GM08714 (cell line): Measurements from ENCODE around the gene USP54.
"Not testable (repeated sequence)": the region's sequence is repeated elsewhere in the genome, so short reads cannot be mapped to it uniquely, and the experiment has no call there.

Experiments
- H3K4me3 ChIP-seq: fragments of 200-500 bp; sonication (Bioruptor generic); 2 replicates; pipeline ENCODE4 v1.5.1; 2014; ENCODE audit warnings: mild to moderate bottlenecking, low read length, inconsistent platforms
- ZNF274 ChIP-seq: IDR thresholded peaks from 2 replicates; pipeline ENCODE4 v1.6.1; 2012; ENCODE audit warnings: mild to moderate bottlenecking, low read depth, low read length

Gene USP54

DNA sequence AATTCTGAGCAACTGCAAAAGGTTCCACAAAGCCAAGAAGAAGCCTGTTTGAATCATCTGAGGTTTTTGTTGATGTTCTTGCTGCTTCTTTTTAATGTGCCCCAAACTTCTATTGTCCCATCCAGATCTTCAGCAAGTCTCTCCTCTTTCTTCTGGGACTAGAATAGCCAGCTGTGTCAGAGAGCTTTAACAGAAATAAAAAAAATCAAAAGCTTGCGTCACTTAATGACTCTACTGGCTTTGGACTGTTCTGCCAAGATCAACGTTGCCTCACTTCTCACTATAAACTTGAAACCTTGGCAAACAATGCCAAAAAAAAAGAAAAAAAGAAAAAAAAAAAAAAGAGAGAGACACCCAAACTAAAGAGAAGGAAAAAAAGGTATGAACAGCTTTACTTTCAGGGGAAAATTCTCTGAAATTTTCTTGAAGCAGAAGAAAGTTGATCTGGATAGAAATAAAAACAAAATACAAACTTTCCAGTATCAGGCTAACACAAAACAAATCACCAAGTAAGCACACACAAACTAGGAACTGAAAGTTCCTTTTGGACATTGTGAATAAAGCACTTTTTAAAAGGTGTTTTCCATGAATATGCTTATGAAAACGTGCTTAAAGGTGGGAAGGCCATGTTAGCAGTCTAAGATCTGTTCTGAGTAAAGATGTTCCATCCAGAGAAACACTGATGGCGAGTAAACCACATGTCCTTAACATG lies 14.8 kb downstream of the USP54 start:
- H3K4me3 ChIP-seq: no peak overlapping the region
- no peak for TF ChIP-seq ZNF274

DNA sequence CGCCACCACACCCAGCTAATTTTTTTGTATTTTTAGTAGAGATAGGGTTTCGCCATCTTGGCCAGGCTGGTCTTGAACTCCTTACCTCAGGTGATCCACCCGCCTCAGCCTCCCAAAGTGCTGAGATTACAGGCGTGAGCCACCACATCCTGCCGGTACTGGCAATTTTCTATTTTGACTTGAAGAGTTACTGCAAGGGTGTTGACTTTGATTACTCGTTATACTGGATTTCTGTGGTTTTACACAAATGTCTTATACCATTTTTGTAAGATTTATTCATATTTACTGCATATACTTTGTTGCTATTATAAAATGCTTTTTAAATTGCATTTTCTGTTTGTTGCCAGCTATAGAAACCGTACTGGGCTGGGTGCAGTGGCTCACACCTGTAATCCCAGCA lies 24.1 kb downstream of the USP54 start:
- H3K4me3 ChIP-seq: not testable (repeated sequence)

DNA sequence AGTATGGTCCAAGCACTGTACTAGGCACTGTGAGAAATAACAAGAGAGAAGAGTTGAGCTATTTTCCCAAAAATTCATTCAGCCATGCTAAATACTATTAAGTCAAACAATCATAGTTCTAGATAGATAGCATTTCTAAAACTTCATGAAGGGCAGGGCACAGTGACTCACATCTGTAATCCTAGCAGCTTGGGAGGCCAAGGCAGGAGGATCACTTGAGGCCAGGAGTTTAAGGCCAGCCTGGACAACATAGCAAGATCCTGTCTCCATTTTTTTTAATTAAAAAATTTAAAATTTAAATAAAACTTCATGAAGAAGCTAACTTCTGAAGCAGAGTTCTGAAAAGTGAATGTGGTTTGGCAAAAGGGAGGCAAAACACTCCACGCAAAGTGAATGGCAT lies 29.9 kb downstream of the USP54 start:
- no peak overlapping the region for H3K4me3 ChIP-seq
- TF ChIP-seq ZNF274: no peak

DNA sequence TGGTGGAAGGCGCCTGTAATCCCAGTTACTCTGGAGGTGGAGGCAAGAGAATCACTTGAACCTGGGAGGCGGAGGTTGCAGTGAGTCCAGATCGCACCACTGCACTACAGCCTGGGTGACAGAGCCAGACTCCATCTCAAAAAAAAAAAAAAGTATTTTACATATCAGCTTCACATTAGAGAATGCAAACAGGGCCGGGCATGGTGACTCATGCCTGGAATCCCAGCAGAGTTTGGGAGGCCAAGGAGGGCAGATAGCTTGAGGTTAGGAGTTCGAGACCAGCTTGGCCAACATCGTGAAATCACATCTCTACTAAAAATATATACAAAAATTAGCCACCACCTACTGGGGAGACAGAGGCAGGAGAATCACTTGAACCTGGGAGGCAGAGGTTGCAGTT lies 31.6 kb downstream of the USP54 start:
- H3K4me3 ChIP-seq: no peak overlapping the region
- no peak for TF ChIP-seq ZNF274

DNA sequence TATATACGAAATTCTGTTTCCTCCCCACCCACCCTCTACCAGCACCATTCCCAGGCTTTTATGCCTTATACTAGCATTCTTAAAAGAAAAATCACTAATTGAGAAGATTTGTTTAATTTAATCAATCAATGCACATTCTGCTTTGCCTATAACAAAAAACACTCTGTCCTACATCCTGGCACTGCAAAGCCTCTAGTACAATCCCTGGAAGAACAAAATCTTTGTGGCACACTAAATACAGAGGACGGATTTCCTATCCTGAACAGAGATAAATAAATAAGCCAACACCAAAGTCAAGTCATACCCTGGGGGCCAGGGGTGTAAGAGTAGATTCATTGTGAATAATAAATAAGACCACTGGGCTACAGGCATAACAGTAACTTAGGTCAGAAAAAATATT lies 34.3 kb downstream of the USP54 start:
- no peak overlapping the region for H3K4me3 ChIP-seq
- no peak for TF ChIP-seq ZNF274

DNA sequence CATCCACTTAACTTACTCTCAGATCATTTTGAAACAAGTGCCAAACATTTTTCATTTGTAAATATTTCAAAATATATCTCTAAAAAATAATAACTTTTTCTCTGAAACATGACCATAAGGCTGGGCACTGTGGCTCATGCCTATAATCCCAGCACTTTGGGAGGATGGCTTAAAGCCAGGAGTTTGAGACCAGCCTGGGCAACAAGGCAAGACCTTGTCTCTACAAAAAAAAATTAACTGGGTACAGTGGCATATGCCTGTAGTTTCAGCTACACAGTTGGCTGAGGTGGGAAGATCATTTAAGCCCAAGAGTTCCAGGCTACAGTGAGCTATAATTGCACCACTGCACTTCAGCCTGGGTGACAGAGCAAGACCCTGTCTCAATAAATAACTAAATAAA lies 36.4 kb downstream of the USP54 start:
- no peak overlapping the region for H3K4me3 ChIP-seq
- no peak for TF ChIP-seq ZNF274

DNA sequence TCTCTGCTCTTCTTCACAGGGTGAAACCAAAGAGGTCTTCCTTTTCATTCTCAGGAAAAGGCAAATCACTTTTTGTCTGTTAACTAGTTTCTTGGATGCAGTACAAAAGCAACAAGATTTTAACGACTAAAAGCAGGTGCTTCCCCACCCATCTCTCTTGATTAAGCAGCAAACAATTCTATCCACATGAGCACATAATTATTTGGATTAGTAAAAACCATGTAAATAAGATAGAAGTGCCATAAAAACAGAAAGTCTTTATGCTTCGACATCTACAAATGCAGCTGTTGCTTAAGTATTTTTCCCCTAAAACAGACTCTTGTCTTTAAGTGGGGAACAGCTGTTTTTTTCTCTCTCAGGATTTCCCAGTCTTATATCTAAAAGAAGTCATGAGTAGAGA lies 37.4 kb downstream of the USP54 start:
- no peak overlapping the region for H3K4me3 ChIP-seq
- no peak for TF ChIP-seq ZNF274

DNA sequence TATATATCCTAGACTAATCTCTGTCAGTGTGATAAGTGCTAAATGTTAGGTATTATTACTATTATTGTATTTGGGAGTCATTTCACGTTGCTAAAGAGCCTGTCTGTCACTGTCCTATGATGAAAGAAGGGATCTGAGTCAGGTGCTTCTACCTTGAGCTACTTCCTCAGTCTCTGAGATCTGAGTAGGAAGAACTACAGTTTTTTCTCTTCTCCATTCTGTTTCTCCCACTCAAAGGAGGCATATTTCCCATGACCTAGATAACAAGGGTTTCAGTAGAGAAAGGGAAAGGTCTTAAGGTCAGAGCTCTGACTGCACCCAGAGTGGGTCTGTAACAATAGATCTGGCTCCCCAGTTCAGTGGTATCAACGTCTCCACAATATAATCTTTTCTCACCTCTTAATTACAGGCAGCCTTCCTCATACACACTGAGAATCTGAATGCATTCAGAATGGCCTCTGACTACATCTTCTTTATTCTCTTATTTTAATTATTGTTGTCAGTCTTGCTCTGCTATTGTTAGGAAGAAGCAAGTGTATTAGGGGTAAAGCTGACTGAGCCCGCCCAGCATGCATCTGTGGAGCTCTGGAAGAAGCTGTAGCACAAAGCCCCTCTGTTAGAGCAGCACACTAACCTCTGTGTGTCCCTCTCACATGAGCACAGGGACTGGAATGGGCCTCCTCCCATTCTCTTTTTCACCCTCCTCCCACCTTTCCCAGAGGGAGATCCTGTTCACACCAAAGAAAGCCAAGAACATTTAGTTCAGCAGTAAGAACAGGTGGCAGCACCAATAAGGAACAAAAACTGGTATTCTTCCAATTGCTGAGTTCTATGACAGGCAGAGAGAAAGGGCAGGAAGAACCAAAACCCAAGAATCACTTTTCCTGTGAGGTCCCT lies 38.1 kb downstream of the USP54 start:
- TF ChIP-seq ZNF274: no peak
- no peak overlapping the region for H3K4me3 ChIP-seq

DNA sequence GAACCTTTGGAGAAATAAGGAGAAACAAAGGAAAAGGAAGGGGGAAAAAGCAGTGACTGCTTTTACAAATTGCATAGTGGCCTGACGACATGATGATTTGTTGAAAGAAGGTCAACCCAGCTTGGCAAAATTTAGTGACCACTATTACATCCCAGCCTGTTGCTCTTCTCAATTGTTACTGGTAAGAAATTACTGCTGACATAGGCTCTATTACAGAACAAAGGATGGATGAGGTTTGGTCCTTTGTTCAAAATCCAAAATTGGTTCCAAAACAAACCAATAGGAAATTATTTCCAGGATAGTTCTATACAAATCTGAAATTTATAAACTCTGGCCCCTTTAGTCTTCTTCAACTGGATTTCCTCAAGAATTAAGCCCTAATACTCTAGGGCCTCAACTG lies 39.6 kb downstream of the USP54 start:
- no peak for TF ChIP-seq ZNF274

DNA sequence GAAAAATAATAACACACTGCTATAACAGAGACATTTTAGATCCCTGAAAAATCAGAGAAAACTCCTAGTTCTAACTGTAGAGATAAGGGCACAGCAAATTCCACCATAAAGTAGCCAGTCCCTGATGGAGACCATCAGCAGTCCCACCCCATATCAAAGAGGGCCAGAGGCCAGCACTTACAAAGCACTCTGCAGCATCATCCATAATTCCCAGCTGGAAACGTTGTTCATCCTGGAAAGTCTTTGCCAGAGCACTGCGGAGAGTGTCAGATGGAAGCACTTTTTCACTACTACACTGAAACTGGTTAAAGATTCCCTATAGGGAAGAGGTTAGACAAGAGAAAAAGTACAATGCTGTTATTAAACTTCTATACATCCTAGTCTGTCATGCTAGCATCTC lies 45.8 kb downstream of the USP54 start:
- TF ChIP-seq ZNF274: no peak
- H3K4me3 ChIP-seq: no peak overlapping the region

More for the DNA sequence above, 39.6 kb downstream of the USP54 start:
- H3K4me3 ChIP-seq: no peak overlapping the region

DNA sequence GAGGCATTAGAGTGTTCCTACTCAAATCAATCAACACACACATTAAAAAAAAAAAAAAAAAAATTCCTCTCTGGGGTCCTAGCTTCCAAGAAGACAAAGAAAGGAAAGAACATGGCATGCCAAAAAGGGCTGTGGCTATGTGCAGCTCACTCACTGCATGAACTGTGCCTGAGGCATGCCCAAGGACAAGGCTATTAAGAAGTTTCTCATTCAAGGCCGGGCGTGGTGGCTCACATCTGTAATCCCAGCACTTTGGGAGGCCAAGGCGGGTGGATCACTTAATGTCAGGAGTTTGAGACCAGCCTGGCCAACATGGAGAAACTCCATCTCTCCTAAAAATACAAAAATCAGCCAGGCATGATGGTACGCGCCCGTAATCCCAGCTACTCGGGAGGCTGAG lies 53.4 kb downstream of the USP54 start:
- H3K4me3 ChIP-seq: no peak overlapping the region
- no peak for TF ChIP-seq ZNF274

DNA sequence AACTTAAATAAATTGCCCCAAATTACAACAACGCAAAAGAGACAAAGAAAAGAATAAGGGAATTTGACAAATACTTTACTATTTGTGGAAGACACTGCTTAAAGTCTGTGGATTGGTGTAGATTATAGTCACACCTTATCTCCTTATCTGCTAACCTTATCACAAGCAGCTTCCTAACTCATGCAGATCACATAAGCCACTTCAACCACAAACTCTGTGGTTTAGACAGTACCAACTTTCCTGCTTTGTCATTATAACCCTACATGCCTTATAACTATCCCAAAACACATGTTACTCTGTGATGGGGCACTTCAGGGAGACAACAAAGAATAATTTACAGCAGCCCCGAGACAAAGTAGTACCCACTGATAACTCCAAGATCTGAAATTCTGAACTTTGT lies 53.9 kb downstream of the USP54 start:
- H3K4me3 ChIP-seq: no peak overlapping the region
- no peak for TF ChIP-seq ZNF274

DNA sequence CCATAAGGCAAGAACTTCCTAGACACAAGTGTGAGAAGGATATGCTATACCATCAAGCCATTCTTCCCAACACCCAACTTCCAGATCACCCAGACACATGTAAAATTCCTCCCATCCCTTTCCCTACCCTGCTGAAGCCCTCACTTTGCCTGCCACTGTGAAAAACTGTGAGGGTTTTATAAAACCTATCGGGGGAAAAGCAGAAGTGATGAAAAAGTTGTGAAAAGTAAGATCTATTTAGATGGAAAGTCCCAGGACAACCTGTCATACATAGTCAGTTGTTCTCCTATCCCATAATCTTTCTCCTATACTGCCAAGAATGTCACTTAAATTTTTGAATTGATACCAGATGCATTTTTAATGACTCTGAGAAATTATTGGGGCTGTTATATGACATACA lies 56.3 kb downstream of the USP54 start:
- H3K4me3 ChIP-seq: no peak overlapping the region
- TF ChIP-seq ZNF274: no peak

DNA sequence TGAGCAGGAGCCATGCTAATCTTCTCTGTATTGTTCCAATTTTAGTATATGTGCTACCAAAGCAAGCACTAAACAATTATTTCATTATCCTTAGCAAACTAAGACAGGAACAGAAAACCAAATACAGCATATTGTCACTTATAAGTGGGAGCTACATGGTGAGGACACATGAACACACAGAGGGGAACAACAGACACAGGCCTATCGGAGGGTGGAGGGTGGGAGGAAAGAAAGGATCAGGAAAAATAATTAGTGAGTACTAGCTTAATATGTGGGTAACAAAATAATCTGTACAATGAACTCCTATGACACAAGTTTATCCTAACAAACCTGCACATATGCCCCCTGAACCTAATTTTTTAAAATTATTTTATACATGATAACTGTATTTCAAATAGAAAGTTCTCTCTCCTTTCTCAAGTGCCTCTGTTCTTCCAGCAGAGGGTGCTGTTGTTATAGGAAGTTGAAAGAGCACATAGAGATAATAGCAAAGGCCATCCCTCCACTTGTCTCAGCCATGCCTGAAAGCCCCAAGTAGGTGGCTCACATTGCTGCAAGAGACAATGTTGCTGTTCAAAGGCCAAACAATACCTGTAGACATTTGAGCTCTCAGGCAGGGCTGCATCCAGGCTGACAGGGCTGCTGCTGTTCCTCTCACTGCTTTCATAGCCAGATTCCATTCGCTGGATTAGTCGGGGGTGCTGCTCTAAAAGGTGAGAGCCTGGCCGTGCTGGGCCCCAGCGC lies 61.9 kb downstream of the USP54 start:
- no peak overlapping the region for H3K4me3 ChIP-seq
- no peak for TF ChIP-seq ZNF274

DNA sequence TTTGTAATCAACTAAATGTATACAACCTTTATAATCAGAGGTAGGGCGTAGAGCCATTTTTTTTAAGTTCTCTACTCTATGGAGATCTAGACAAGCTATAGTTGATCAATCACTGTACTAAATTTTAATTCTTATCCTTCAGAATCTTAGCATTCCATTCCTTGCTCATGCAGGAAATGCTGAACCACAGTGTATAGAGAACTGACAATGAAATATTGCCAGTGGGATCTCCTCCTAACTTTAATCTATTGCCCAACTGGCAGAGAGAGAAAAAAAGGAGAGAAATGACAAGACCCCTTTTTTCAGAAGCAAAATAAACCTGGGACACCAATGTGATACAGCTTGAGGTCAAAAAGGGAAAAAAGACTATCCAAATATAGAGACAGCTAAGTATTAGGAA lies 68.9 kb downstream of the USP54 start:
- H3K4me3 ChIP-seq: no peak overlapping the region
- no peak for TF ChIP-seq ZNF274
